Measurements from ENCODE around the gene FRS2. TPM values are rescaled to one million over a fixed set of nuclear protein-coding genes. Genes with fewer than 3 reads are reported as not detected.
A peak's percentile ranks its signal among the peaks of the same experiment; 100 is the strongest.

FRS2 gene
- total and polyA plus RNA-seq, 4 experiments from 2014 or later: 8.6 to 22.2 (median 15.3) TPM

- H3K9me3 ChIP-seq (ENCODE audit: control insufficient read depth in 1 of 2, low read length in 2 of 2): no peaks in the 10 kb centered on the region
- H3K4me1 Mint-ChIP-seq: peaks cover 42 to 72% (median 50%) of the 10 kb centered on the region in 4 donors
- ChIA-PET POLR2A (ENCODE audit: partially characterized antibody) (no interaction called here), CTCF (ENCODE audit: partially characterized antibody) (no interaction called here)
- no peak for DNase-seq
- H3K4me3 Mint-ChIP-seq: no peak overlapping the region
- H3K27me3 Mint-ChIP-seq: no peaks in the 10 kb centered on the region
- H3K4me3 ChIP-seq (ENCODE audit: low read length in 2 of 2): no peak overlapping the region
- H3K9me3 Mint-ChIP-seq: no peaks in the 10 kb centered on the region
- peaks cover 0 to 3% of the 10 kb centered on the region in 2 donors for H3K36me3 Mint-ChIP-seq
- H3K36me3 ChIP-seq (ENCODE audit: insufficient read depth, low read length): no peaks in the 10 kb centered on the region
- no peak overlapping the region for H3K27ac ChIP-seq (ENCODE audit: low read depth, low read length)
- peak overlapping the region in 1 of 7 donors; percentile 37 for H3K27ac Mint-ChIP-seq
- intact Hi-C loops (cut with micrococcal nuclease): no loop called here
- no peaks in the 10 kb centered on the region for H3K27me3 ChIP-seq (ENCODE audit: insufficient read depth, low read length)
- peaks cover 9% of the 10 kb centered on the region for H3K4me1 ChIP-seq (ENCODE audit: insufficient read depth, low read length)
Measured at GRCh38 chr12:69502345-69503081, 32.3 kb downstream of the FRS2 start.

- no peak overlapping the region for H3K4me3 Mint-ChIP-seq
- no peaks in the 10 kb centered on the region for H3K36me3 ChIP-seq (ENCODE audit: insufficient read depth, low read length)
- H3K9me3 ChIP-seq (ENCODE audit: control insufficient read depth in 1 of 2, low read length in 2 of 2): no peaks in the 10 kb centered on the region
- peaks cover 0 to 1% (median 0%) of the 10 kb centered on the region in 8 donors for H3K9me3 Mint-ChIP-seq
- intact Hi-C loops (cut with micrococcal nuclease): no loop called here
- no peaks in the 10 kb centered on the region for H3K27me3 ChIP-seq (ENCODE audit: insufficient read depth, low read length)
- H3K36me3 Mint-ChIP-seq: peaks cover 0 to 3% of the 10 kb centered on the region in 2 donors
- H3K4me1 ChIP-seq (ENCODE audit: insufficient read depth, low read length): peaks cover 23% of the 10 kb centered on the region
- H3K4me1 Mint-ChIP-seq: peaks cover 42 to 58% (median 48%) of the 10 kb centered on the region in 4 donors
- ChIA-PET CTCF (ENCODE audit: partially characterized antibody) (interaction anchor here (1.4 kb wide), 1 partner anchor 15 kb away, joined by 3 read pairs; no protein-coding TSS in a partner anchor), POLR2A (ENCODE audit: partially characterized antibody) (no interaction called here)
- H3K27ac Mint-ChIP-seq: no peak overlapping the region
- DNase-seq: no peak
- no peaks in the 10 kb centered on the region for H3K27me3 Mint-ChIP-seq
- no peak overlapping the region for H3K27ac ChIP-seq (ENCODE audit: low read depth, low read length)
- no peak overlapping the region for H3K4me3 ChIP-seq (ENCODE audit: low read length in 2 of 2)
Measured at GRCh38 chr12:69508091-69508490, 37.9 kb downstream of the FRS2 start.

- POLR2A ChIA-PET (ENCODE audit: partially characterized antibody): no interaction called here
- H3K4me1 ChIP-seq (ENCODE audit: insufficient read depth, low read length): peaks cover 23% of the 10 kb centered on the region
- H3K4me1 Mint-ChIP-seq: peaks cover 41 to 58% (median 45%) of the 10 kb centered on the region in 4 donors
- H3K9me3 Mint-ChIP-seq: peaks cover 0 to 1% (median 0%) of the 10 kb centered on the region in 8 donors
- no peak overlapping the region for H3K4me3 ChIP-seq (ENCODE audit: low read length in 2 of 2)
- no peaks in the 10 kb centered on the region for H3K27me3 ChIP-seq (ENCODE audit: insufficient read depth, low read length)
- H3K9me3 ChIP-seq (ENCODE audit: control insufficient read depth in 1 of 2, low read length in 2 of 2): no peaks in the 10 kb centered on the region
- no peak overlapping the region for H3K27ac ChIP-seq (ENCODE audit: low read depth, low read length)
- DNase-seq: no peak
- no peaks in the 10 kb centered on the region for H3K36me3 Mint-ChIP-seq
- no peaks in the 10 kb centered on the region for H3K27me3 Mint-ChIP-seq
- no peak overlapping the region for H3K27ac Mint-ChIP-seq
- no peaks in the 10 kb centered on the region for H3K36me3 ChIP-seq (ENCODE audit: insufficient read depth, low read length)
- intact Hi-C loops (cut with micrococcal nuclease): no loop called here
- CTCF ChIA-PET (ENCODE audit: partially characterized antibody): interaction anchor here (1.4 kb wide), 1 partner anchor 14 kb away, joined by 3 read pairs; no protein-coding TSS in a partner anchor
- H3K4me3 Mint-ChIP-seq: no peak overlapping the region
Measured at GRCh38 chr12:69508621-69509020, 38.4 kb downstream of the FRS2 start.

GRCh38 chr12:69509308-69509736 is 39.1 kb downstream of the FRS2 start:
- POLR2A ChIA-PET (ENCODE audit: partially characterized antibody): no interaction called here
- intact Hi-C loops (cut with micrococcal nuclease): no loop called here
- peaks cover 27% of the 10 kb centered on the region for H3K4me1 ChIP-seq (ENCODE audit: insufficient read depth, low read length)
- no peak overlapping the region for H3K27ac ChIP-seq (ENCODE audit: low read depth, low read length)
- DNase-seq: no peak
- H3K4me3 Mint-ChIP-seq: peak overlapping the region in 1 of 8 donors; percentile 31
- no peaks in the 10 kb centered on the region for H3K36me3 ChIP-seq (ENCODE audit: insufficient read depth, low read length)
- no peaks in the 10 kb centered on the region for H3K36me3 Mint-ChIP-seq
- no peak overlapping the region for H3K4me3 ChIP-seq (ENCODE audit: low read length in 2 of 2)
- H3K4me1 Mint-ChIP-seq: peaks cover 44 to 59% (median 50%) of the 10 kb centered on the region in 4 donors
- CTCF ChIA-PET (ENCODE audit: partially characterized antibody): no interaction called here
- no peaks in the 10 kb centered on the region for H3K27me3 ChIP-seq (ENCODE audit: insufficient read depth, low read length)
- H3K9me3 Mint-ChIP-seq: peaks cover 0 to 1% (median 0%) of the 10 kb centered on the region in 8 donors
- H3K27ac Mint-ChIP-seq: peak overlapping the region in 3 of 7 donors; percentile 24 to 39 (median 29)
- no peaks in the 10 kb centered on the region for H3K27me3 Mint-ChIP-seq
- no peaks in the 10 kb centered on the region for H3K9me3 ChIP-seq (ENCODE audit: control insufficient read depth in 1 of 2, low read length in 2 of 2)

- no peaks in the 10 kb centered on the region for H3K36me3 Mint-ChIP-seq
- H3K4me1 Mint-ChIP-seq: peaks cover 45 to 61% (median 54%) of the 10 kb centered on the region in 4 donors
- no peak overlapping the region for H3K4me3 Mint-ChIP-seq
- no peaks in the 10 kb centered on the region for H3K9me3 ChIP-seq (ENCODE audit: control insufficient read depth in 1 of 2, low read length in 2 of 2)
- H3K9me3 Mint-ChIP-seq: peaks cover 0 to 1% (median 0%) of the 10 kb centered on the region in 8 donors
- H3K27ac Mint-ChIP-seq: no peak overlapping the region
- intact Hi-C loops (cut with micrococcal nuclease): no loop called here
- H3K27me3 ChIP-seq (ENCODE audit: insufficient read depth, low read length): no peaks in the 10 kb centered on the region
- POLR2A ChIA-PET (ENCODE audit: partially characterized antibody): no interaction called here
- H3K4me3 ChIP-seq (ENCODE audit: low read length in 2 of 2): no peak overlapping the region
- no peak for DNase-seq
- H3K27ac ChIP-seq (ENCODE audit: low read depth, low read length): no peak overlapping the region
- H3K4me1 ChIP-seq (ENCODE audit: insufficient read depth, low read length): peaks cover 28% of the 10 kb centered on the region
- CTCF ChIA-PET (ENCODE audit: partially characterized antibody): no interaction called here
- no peaks in the 10 kb centered on the region for H3K36me3 ChIP-seq (ENCODE audit: insufficient read depth, low read length)
- no peaks in the 10 kb centered on the region for H3K27me3 Mint-ChIP-seq
Measured at GRCh38 chr12:69509904-69510827, 40.0 kb downstream of the FRS2 start.

- intact Hi-C loops (cut with micrococcal nuclease): no loop called here
- Histone ChIP-seq H3K27ac (ENCODE audit: low read depth, low read length) (no peak overlapping the region), H3K4me1 (ENCODE audit: insufficient read depth, low read length) (peaks cover 25% of the 10 kb centered on the region), H3K27me3 (ENCODE audit: insufficient read depth, low read length) (no peaks in the 10 kb centered on the region), H3K36me3 (ENCODE audit: insufficient read depth, low read length) (no peaks in the 10 kb centered on the region), H3K9me3 (ENCODE audit: control insufficient read depth in 1 of 2, low read length in 2 of 2) (no peaks in the 10 kb centered on the region), H3K4me3 (ENCODE audit: low read length in 2 of 2) (no peak overlapping the region)
- ChIA-PET POLR2A (ENCODE audit: partially characterized antibody) (no interaction called here), CTCF (ENCODE audit: partially characterized antibody) (no interaction called here)
- peaks cover 43 to 66% (median 57%) of the 10 kb centered on the region in 4 donors for H3K4me1 Mint-ChIP-seq
- H3K9me3 Mint-ChIP-seq: peaks cover 0 to 1% (median 0%) of the 10 kb centered on the region in 8 donors
- no peaks in the 10 kb centered on the region for H3K36me3 Mint-ChIP-seq
- no peak overlapping the region for H3K27ac Mint-ChIP-seq
- DNase-seq: no peak
- H3K4me3 Mint-ChIP-seq: no peak overlapping the region
- no peaks in the 10 kb centered on the region for H3K27me3 Mint-ChIP-seq
Measured at GRCh38 chr12:69511016-69511415, 40.8 kb downstream of the FRS2 start.
